Measurements from ENCODE around the gene COL6A1. TPM values are rescaled to one million over a fixed set of nuclear protein-coding genes. Genes with fewer than 3 reads are reported as not detected.

Gene COL6A1
- total and polyA plus RNA-seq, 2 donors (not counting 3 experiments of a cell fraction or from before 2014, with no cell fraction given): 30.1 to 42.4 TPM

GRCh38 chr21:45989355-45990048, 7.9 kb downstream of the COL6A1 start:
- H3K4me2 ChIP-seq (ENCODE audit: insufficient read depth, low read length): no peak overlapping the region
- H3K4me3 ChIP-seq (replicated peaks in 1 of 3; ENCODE audit: insufficient read depth in 1 of 3, low read depth in 1 of 3, low read length in 3 of 3): no peak overlapping the region
- BruUV-seq (replicated peaks): no TSS peak
- H4K20me1 ChIP-seq (replicated peaks; ENCODE audit: control insufficient read depth, extremely low read depth, insufficient read depth, low read length): no peaks in the 10 kb centered on the region
- dilution Hi-C loops (cut with MboI; ENCODE audit: extremely low pct_ligation_motif_present, low sequenced_read_pairs): no loop called here
- no peak overlapping the region for H2AFZ ChIP-seq (ENCODE audit: low read depth, low read length)
- H3K9me1 ChIP-seq (replicated peaks; ENCODE audit: control insufficient read depth, extremely low read depth, insufficient read depth, low read length): no peaks in the 10 kb centered on the region
- FAIRE-seq (no peak), DNase-seq (ENCODE audit: low read depth, low spot score) (no peak)
- no peaks in the 10 kb centered on the region for H3K36me3 ChIP-seq (ENCODE audit: control insufficient read depth in 2 of 2, extremely low read depth in 1 of 2, insufficient read depth in 2 of 2, low read length in 2 of 2)
- intact Hi-C loops (cut with micrococcal nuclease): no loop called here
- ChIA-PET POLR2A (no interaction called here), CTCF (no interaction called here)
- H3K79me2 ChIP-seq (ENCODE audit: control insufficient read depth, insufficient read depth, low read length): no peaks in the 10 kb centered on the region
- no peaks in the 10 kb centered on the region for H3K4me1 ChIP-seq (ENCODE audit: control insufficient read depth, extremely low read depth, insufficient read depth, low read length)
- H3K27me3 ChIP-seq (ENCODE audit: control insufficient read depth in 2 of 2, insufficient read depth in 2 of 2, low read length in 2 of 2): no peaks in the 10 kb centered on the region
- no peaks in the 10 kb centered on the region for H3K9me3 ChIP-seq (replicated peaks; ENCODE audit: control insufficient read depth, insufficient read depth, low read length)
- no peak for TF ChIP-seq JUN (IDR thresholded peaks at IDR 0.05; ENCODE audit: borderline replicate concordance, insufficient read depth, insufficient read length, low read depth)
- no peak for TF ChIP-seq EZH2 (IDR thresholded peaks at IDR 0.05; ENCODE audit: borderline replicate concordance, low read depth, low read length, severe bottlenecking)
- no peak for TF ChIP-seq POLR2A (IDR thresholded peaks at IDR 0.05; ENCODE audit: low read depth, low read length)
- TF ChIP-seq MYC (IDR thresholded peaks at IDR 0.05; ENCODE audit: low read depth, low read length): no peak
- TF ChIP-seq MAX (IDR thresholded peaks at IDR 0.05; ENCODE audit: insufficient read depth, insufficient read length): no peak
- no peak overlapping the region for H3K27ac ChIP-seq (ENCODE audit: insufficient read depth, low read depth, low read length)
- no peak overlapping the region for H3K9ac ChIP-seq (replicated peaks; ENCODE audit: extremely low read depth, insufficient read depth, low read length)

- dilution Hi-C loops (cut with MboI; ENCODE audit: extremely low pct_ligation_motif_present, low sequenced_read_pairs): no loop called here
Measured at GRCh38 chr21:45990049-45990711, 8.6 kb downstream of the COL6A1 start.

More at GRCh38 chr21:45990049-45990711, 8.6 kb downstream of the COL6A1 start:
- FAIRE-seq (no peak), DNase-seq (ENCODE audit: low read depth, low spot score) (no peak)
- intact Hi-C loops (cut with micrococcal nuclease): no loop called here
- Histone ChIP-seq H3K36me3 (ENCODE audit: control insufficient read depth in 2 of 2, extremely low read depth in 1 of 2, insufficient read depth in 2 of 2, low read length in 2 of 2) (no peaks in the 10 kb centered on the region), H3K27ac (ENCODE audit: insufficient read depth, low read depth, low read length) (no peak overlapping the region), H3K4me1 (ENCODE audit: control insufficient read depth, extremely low read depth, insufficient read depth, low read length) (no peaks in the 10 kb centered on the region), H3K27me3 (ENCODE audit: control insufficient read depth in 2 of 2, insufficient read depth in 2 of 2, low read length in 2 of 2) (no peaks in the 10 kb centered on the region), H3K9me3 (replicated peaks; ENCODE audit: control insufficient read depth, insufficient read depth, low read length) (no peaks in the 10 kb centered on the region), H3K9me1 (replicated peaks; ENCODE audit: control insufficient read depth, extremely low read depth, insufficient read depth, low read length) (no peaks in the 10 kb centered on the region), H4K20me1 (replicated peaks; ENCODE audit: control insufficient read depth, extremely low read depth, insufficient read depth, low read length) (no peaks in the 10 kb centered on the region), H2AFZ (ENCODE audit: low read depth, low read length) (no peak overlapping the region), H3K4me2 (ENCODE audit: insufficient read depth, low read length) (no peak overlapping the region), H3K9ac (replicated peaks; ENCODE audit: extremely low read depth, insufficient read depth, low read length) (no peak overlapping the region), H3K4me3 (replicated peaks in 1 of 3; ENCODE audit: insufficient read depth in 1 of 3, low read depth in 1 of 3, low read length in 3 of 3) (no peak overlapping the region), H3K79me2 (ENCODE audit: control insufficient read depth, insufficient read depth, low read length) (no peaks in the 10 kb centered on the region)
- TF ChIP-seq MAX (IDR thresholded peaks at IDR 0.05; ENCODE audit: insufficient read depth, insufficient read length) (no peak), JUN (IDR thresholded peaks at IDR 0.05; ENCODE audit: borderline replicate concordance, insufficient read depth, insufficient read length, low read depth) (no peak), FOS (IDR thresholded peaks at IDR 0.05; ENCODE audit: borderline replicate concordance, insufficient read depth, low read length) (no peak), EZH2 (IDR thresholded peaks at IDR 0.05; ENCODE audit: borderline replicate concordance, low read depth, low read length, severe bottlenecking) (no peak), CTCF (IDR thresholded peaks at IDR 0.05; ENCODE audit: extremely low read depth in 1 of 2, insufficient read depth in 1 of 2, low read depth in 1 of 2, low read length in 2 of 2) (no peak), POLR2A (IDR thresholded peaks at IDR 0.05; ENCODE audit: low read depth, low read length) (no peak), MYC (IDR thresholded peaks at IDR 0.05; ENCODE audit: low read depth, low read length) (no peak)
- ChIA-PET CTCF (no interaction called here), POLR2A (no interaction called here)
- BruUV-seq (replicated peaks): no TSS peak

Measured in endothelial cell of umbilical vein (primary cell).